Loucy (cell line): ENCODE measurements around the gene BRD9.

Experiments used
- H2AFZ ChIP-seq: fragments of 200-600 bp; sonication (generic); 2 replicates; pipeline ENCODE4 v1.6.0; 2016; ENCODE audit warnings: antibody characterized with exemption, mild to moderate bottlenecking, low read length, moderate library complexity
- H3F3A ChIP-seq: fragments of 200-600 bp; 2 replicates; pipeline ENCODE4 v1.6.0; 2016; ENCODE audit warnings: antibody characterized with exemption, low read depth, mild to moderate bottlenecking
- H3K27me3 ChIP-seq: fragments of 200-600 bp; sonication (generic); 2 replicates; pipeline ENCODE4 v1.6.1; 2014; ENCODE audit warnings: low read length, mild to moderate bottlenecking; ENCODE audit not compliant: insufficient read depth, poor library complexity, severe bottlenecking
- H3K36me3 ChIP-seq: fragments of 200-600 bp; sonication (generic); 2 replicates; pipeline ENCODE4 v1.6.1; 2016; ENCODE audit warnings: low read length; ENCODE audit not compliant: insufficient read depth
- H3K4me1 ChIP-seq: fragments of 200-600 bp; sonication (generic); 2 replicates; pipeline ENCODE4 v1.5.1; 2014; ENCODE audit warnings: low read length, mild to moderate bottlenecking; ENCODE audit not compliant: insufficient read depth, poor library complexity, severe bottlenecking
- H3K4me2 ChIP-seq: fragments of 200-600 bp; sonication (generic); 2 replicates; pipeline ENCODE4 v1.6.0; 2014; ENCODE audit warnings: antibody characterized with exemption, low read length, low read depth, mild to moderate bottlenecking; ENCODE audit not compliant: poor library complexity, severe bottlenecking
- H3K4me3 ChIP-seq: fragments of 200-600 bp; sonication (generic); 2 replicates; pipeline ENCODE4 v1.5.1; 2014; ENCODE audit warnings: low read length, mild to moderate bottlenecking, mixed read lengths; ENCODE audit not compliant: poor library complexity, severe bottlenecking
- H3K79me2 ChIP-seq: fragments of 200-600 bp; sonication (generic); 2 replicates; pipeline ENCODE4 v1.6.1; 2014; ENCODE audit warnings: low read length; ENCODE audit not compliant: insufficient read depth
- H3K9ac ChIP-seq: fragments of 200-600 bp; sonication (generic); 2 replicates; pipeline ENCODE4 v1.6.0; 2014; ENCODE audit warnings: mild to moderate bottlenecking, low read depth, low read length, moderate library complexity; ENCODE audit not compliant: poor library complexity, severe bottlenecking
- H3K9me2 ChIP-seq: fragments of 200-600 bp; sonication (generic); replicated peaks from 2 replicates; pipeline ENCODE4 v1.6.1; 2016; ENCODE audit warnings: low read depth, low read length, mixed read lengths
- H3K9me3 ChIP-seq: fragments of 200-600 bp; sonication (generic); 2 replicates; pipeline ENCODE4 v1.6.1; 2014; ENCODE audit warnings: mild to moderate bottlenecking, antibody characterized with exemption, low read length, low read depth; ENCODE audit not compliant: insufficient read depth
- H4K20me1 ChIP-seq: fragments of 200-600 bp; sonication (generic); 2 replicates; pipeline ENCODE4 v1.6.0; 2014; ENCODE audit warnings: antibody characterized with exemption, low read length, mild to moderate bottlenecking; ENCODE audit not compliant: insufficient read depth, poor library complexity, severe bottlenecking
- EZH2phosphoT487 ChIP-seq: fragments of 200-600 bp; IDR thresholded peaks from 2 replicates; pipeline ENCODE4 v1.6.1; 2018; ENCODE audit warnings: antibody characterized with exemption, mild to moderate bottlenecking, moderate library complexity, borderline replicate concordance
- TF ChIP-seq, protein P1 (sequence below): fragments of 200-600 bp; sonication (generic); conservative IDR thresholded peaks from 2 replicates; pipeline ENCODE4 v1.5.1; 2014; ENCODE audit warnings: mild to moderate bottlenecking, antibody characterized with exemption, low read length

BRD9 gene

DNA sequence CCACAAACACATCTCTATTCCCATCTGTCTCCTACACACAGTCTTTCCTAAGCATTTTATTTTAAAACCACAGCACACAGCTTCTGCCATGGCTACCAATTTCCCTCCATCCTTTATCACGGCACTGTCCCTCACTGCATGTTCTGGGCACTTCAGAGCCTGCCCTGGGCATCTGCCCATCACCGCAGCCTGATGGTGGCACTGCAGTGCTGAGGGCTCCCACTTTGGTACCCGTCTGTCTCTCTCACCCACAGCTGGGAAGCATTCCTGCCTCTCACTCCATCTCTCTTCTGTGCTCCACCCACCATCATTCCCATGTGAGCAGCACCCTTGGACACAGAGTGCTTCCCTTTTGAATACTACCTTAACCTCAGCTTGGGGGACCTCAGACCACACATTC, 73.5 kb downstream of the BRD9 start:
- Histone ChIP-seq H3K4me3 (no peak overlapping the region), H3K79me2 (no peaks in the 10 kb centered on the region), H2AFZ (no peak overlapping the region), H3K4me1 (no peaks in the 10 kb centered on the region), H3K36me3 (no peaks in the 10 kb centered on the region), H3K27me3 (no peaks in the 10 kb centered on the region), H4K20me1 (no peaks in the 10 kb centered on the region), H3K9ac (no peak overlapping the region), H3F3A (no peaks in the 10 kb centered on the region), H3K9me3 (no peaks in the 10 kb centered on the region), H3K9me2 (no peaks in the 10 kb centered on the region), H3K4me2 (no peak overlapping the region)
- TF ChIP-seq, protein P1, sequence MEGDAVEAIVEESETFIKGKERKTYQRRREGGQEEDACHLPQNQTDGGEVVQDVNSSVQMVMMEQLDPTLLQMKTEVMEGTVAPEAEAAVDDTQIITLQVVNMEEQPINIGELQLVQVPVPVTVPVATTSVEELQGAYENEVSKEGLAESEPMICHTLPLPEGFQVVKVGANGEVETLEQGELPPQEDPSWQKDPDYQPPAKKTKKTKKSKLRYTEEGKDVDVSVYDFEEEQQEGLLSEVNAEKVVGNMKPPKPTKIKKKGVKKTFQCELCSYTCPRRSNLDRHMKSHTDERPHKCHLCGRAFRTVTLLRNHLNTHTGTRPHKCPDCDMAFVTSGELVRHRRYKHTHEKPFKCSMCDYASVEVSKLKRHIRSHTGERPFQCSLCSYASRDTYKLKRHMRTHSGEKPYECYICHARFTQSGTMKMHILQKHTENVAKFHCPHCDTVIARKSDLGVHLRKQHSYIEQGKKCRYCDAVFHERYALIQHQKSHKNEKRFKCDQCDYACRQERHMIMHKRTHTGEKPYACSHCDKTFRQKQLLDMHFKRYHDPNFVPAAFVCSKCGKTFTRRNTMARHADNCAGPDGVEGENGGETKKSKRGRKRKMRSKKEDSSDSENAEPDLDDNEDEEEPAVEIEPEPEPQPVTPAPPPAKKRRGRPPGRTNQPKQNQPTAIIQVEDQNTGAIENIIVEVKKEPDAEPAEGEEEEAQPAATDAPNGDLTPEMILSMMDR: no peak
- TF ChIP-seq EZH2phosphoT487: no peak

- Histone ChIP-seq H3K4me3 (no peak overlapping the region), H3K4me1 (no peaks in the 10 kb centered on the region), H3K9me3 (no peaks in the 10 kb centered on the region), H2AFZ (no peak overlapping the region), H3K9me2 (no peaks in the 10 kb centered on the region), H3K9ac (no peak overlapping the region), H3K4me2 (no peak overlapping the region), H3K36me3 (no peaks in the 10 kb centered on the region), H3K79me2 (no peaks in the 10 kb centered on the region), H3K27me3 (no peaks in the 10 kb centered on the region), H3F3A (no peaks in the 10 kb centered on the region), H4K20me1 (no peaks in the 10 kb centered on the region)
- no peak for TF ChIP-seq EZH2phosphoT487
- TF ChIP-seq, protein P1: no peak
These were observed 76.4 kb downstream of the BRD9 start for GRCh38 chr5:816176-816575.

DNA sequence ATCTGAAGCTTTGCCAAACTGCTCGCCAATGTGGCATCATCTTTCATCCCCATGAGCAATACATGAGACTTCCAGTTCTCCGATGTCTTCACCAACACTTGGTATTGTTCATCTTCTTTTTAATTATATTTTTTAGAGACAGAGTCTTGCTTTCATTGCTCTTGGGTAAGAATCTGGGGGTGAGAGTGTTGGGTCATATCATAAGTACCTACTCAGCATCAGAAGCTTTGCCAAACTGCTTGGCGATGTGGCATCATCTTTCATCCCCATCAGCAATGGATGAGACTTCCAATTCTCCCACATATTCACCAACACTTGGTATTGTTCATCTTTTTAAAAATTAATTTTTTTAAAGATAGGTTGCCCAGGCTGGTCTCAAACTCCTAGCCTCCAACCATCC, 77.2 kb downstream of the BRD9 start:
- Histone ChIP-seq H3K27me3 (no peaks in the 10 kb centered on the region), H3K4me3 (no peak overlapping the region), H2AFZ (no peak overlapping the region), H3K9me3 (no peaks in the 10 kb centered on the region), H3K9ac (no peak overlapping the region), H3K9me2 (no peaks in the 10 kb centered on the region), H3K4me1 (no peaks in the 10 kb centered on the region), H3F3A (no peaks in the 10 kb centered on the region), H3K36me3 (no peaks in the 10 kb centered on the region), H4K20me1 (no peaks in the 10 kb centered on the region), H3K79me2 (no peaks in the 10 kb centered on the region), H3K4me2 (no peak overlapping the region)
- TF ChIP-seq EZH2phosphoT487: no peak
- TF ChIP-seq, protein P1: no peak
